K562 (cell line): ENCODE measurements around the gene EIF4E1B. TPM values are rescaled to one million over a fixed set of nuclear protein-coding genes. Genes with fewer than 3 reads are reported as not detected.

Source experiments
- ATAC-seq: fragments of 200-7000 bp; cut with Tn5 transposase; 3 replicates; pipeline ENCODE4 v1.9.1; 2020; ENCODE audit warnings: moderate library complexity
- BruUV-seq: library from RNA; stranded (reverse); fragments of 400-500 nt; replicated peaks from 2 replicates; lab custom pipeline; 2021; lab: Mats Ljungman, UMichigan
- CTCF ChIA-PET: fragments of 300-600 bp; formaldehyde crosslinking; extraction: SDS; loops from one replicate; lab custom pipeline; 2021; ENCODE audit warnings: low intra/inter-chr PET ratio; lab: Yijun Ruan, JAX
- POLR2A ChIA-PET: fragments of 300-600, 350-650 bp; sonication (Branson Sonifier 250); formaldehyde crosslinking; extraction: SDS; loops from one replicate; lab custom pipeline; 2021; ENCODE audit warnings: antibody characterized with exemption, inconsistent platforms; lab: Yijun Ruan, JAX
- DNase-seq, 4 experiments: peaks; one replicate each; pipeline versions ENCODE4 v3.0.0 to v3.0.0-alpha.2; 2011 to 2018; ENCODE audit warnings: low spot score in 3 of 4, mixed read lengths in 3 of 4; ENCODE audit errors: extremely low read depth in 1 of 4
- FAIRE-seq: peaks from 2 replicates; lab custom pipeline; 2011; peaks lifted over from hg19 to GRCh38; lab: Jason Lieb, UNC
- H2AFZ ChIP-seq: 2 replicates; pipeline ENCODE4 v1.6.0; 2011; ENCODE audit warnings: low read depth, low read length, control low read depth, inconsistent platforms
- H3K27ac ChIP-seq: fragments of 200-600 bp; 3 replicates; pipeline ENCODE4 v1.8.0; 2011; ENCODE audit warnings: low read depth, mild to moderate bottlenecking, control low read depth, inconsistent platforms, low read length, moderate library complexity, mixed read lengths; ENCODE audit errors: extremely low read depth
- H3K27me3 ChIP-seq, 2 experiments: fragments of 300-600 bp in 1 of 2; 2 replicates in 1 of 2; 3 replicates in 1 of 2; pipeline versions ENCODE4 v1.6.0 to v1.8.0; 2011; ENCODE audit warnings: inconsistent platforms in 2 of 2, low read length in 2 of 2, mild to moderate bottlenecking in 1 of 2, mixed read lengths in 1 of 2, moderate library complexity in 1 of 2; ENCODE audit not compliant: control insufficient read depth in 2 of 2, insufficient read depth in 2 of 2
- H3K36me3 ChIP-seq: fragments of 300-600 bp; 3 replicates; pipeline ENCODE4 v1.8.0; 2011; ENCODE audit warnings: mild to moderate bottlenecking, low read length, inconsistent platforms; ENCODE audit not compliant: control insufficient read depth, insufficient read depth
- H3K4me1 ChIP-seq, 2 experiments: fragments of 200-600 bp in 1 of 2; replicated peaks in 1 of 2; 2 replicates in 1 of 2; 3 replicates in 1 of 2; pipeline versions ENCODE4 v1.5.1 to v1.8.0; 2011; ENCODE audit warnings: inconsistent platforms in 2 of 2, low read length in 2 of 2, mild to moderate bottlenecking in 1 of 2, mixed read lengths in 1 of 2, moderate library complexity in 1 of 2; ENCODE audit not compliant: control insufficient read depth in 2 of 2, insufficient read depth in 2 of 2
- H3K4me2 ChIP-seq: 2 replicates; pipeline ENCODE4 v1.6.1; 2011; ENCODE audit warnings: low read length, control low read depth, inconsistent platforms, mixed read lengths; ENCODE audit not compliant: insufficient read depth
- H3K4me3 ChIP-seq: fragments of 200-600 bp; sonication (generic), shearing (Covaris generic); 2 replicates; pipeline ENCODE4 v1.5.1; 2016; ENCODE audit warnings: control low read depth, inconsistent platforms
- H3K79me2 ChIP-seq: fragments of 200-600 bp; 3 replicates; pipeline ENCODE4 v1.8.0; 2011; ENCODE audit warnings: low read length, inconsistent platforms; ENCODE audit not compliant: control insufficient read depth, insufficient read depth
- H3K9ac ChIP-seq, 2 experiments: 2 replicates each; pipeline versions ENCODE4 v1.6.0 to v1.6.1; 2011; ENCODE audit warnings: low read depth in 2 of 2, low read length in 2 of 2, control low read depth in 1 of 2, inconsistent platforms in 1 of 2, mild to moderate bottlenecking in 1 of 2, mixed read lengths in 1 of 2; ENCODE audit not compliant: insufficient read depth in 1 of 2
- H3K9me1 ChIP-seq: one replicate; pipeline ENCODE4 v1.6.0; 2011; ENCODE audit warnings: inconsistent platforms, mild to moderate bottlenecking, low read length, moderate library complexity; ENCODE audit not compliant: control insufficient read depth, insufficient read depth
- H3K9me3 ChIP-seq: replicated peaks from 2 replicates; pipeline ENCODE4 v1.5.1; 2011; ENCODE audit warnings: low read depth, low read length, inconsistent platforms; ENCODE audit not compliant: control insufficient read depth, insufficient read depth
- H4K20me1 ChIP-seq: replicated peaks from 2 replicates; pipeline ENCODE4 v1.6.1; 2011; ENCODE audit warnings: low read length, inconsistent platforms, mixed read lengths; ENCODE audit not compliant: control insufficient read depth, insufficient read depth
- RFX5 ChIP-seq: IDR thresholded peaks from 2 replicates; pipeline ENCODE4 v1.6.1; 2011; ENCODE audit warnings: low read depth, mild to moderate bottlenecking, improper control_type of control experiment, low read length
- whole genome bisulfite sequencing: fragments of 100-300 bp; shearing (Covaris generic); methylation state at CpG from one replicate; pipeline ENCODE4 v1.1.6; 2016; ENCODE audit warnings: low coverage, mixed read lengths; ENCODE audit not compliant: insufficient coverage; ENCODE audit errors: missing lambda C conversion rate; 5-methylcytosine and 5-hydroxymethylcytosine counted together
- in situ Hi-C: fragments of 300-500 bp; cut with MboI; formaldehyde crosslinking; loops from 4 replicates; pipeline ENCODE4 v1.15.0; 2018; ENCODE audit warnings: inconsistent platforms, mixed read lengths
- intact Hi-C: fragments of 100-400 bp; cut with micrococcal nuclease; formaldehyde crosslinking; loops from 2 replicates; pipeline ENCODE4 v1.14.2; 2022
- polyA plus RNA-seq, 8 experiments: library from polyadenylated mRNA; depleted of rRNA in 4 of 8; stranded (reverse) in 5 of 8; unstranded in 3 of 8; fragments of >200 nt; fragmentation: Nextera tagmentation in 2 of 8; fragmentation: Illumina TruSeq in 1 of 8; extraction: Ambion mirVana in 2 of 8; extraction: Trizol in 1 of 8; gene quantifications; 2 replicates each; pipeline versions ENCODE4 v1.2.1 to v1.2.3, GENCODE V29; 2011 to 2014; ENCODE audit warnings: inconsistent platforms in 1 of 8, missing spikeins in 1 of 8
- total RNA-seq, 7 experiments: library from RNA; depleted of rRNA in 6 of 7; stranded (reverse); fragments of >200 nt in 6 of 7; fragmentation: Illumina TruSeq in 2 of 7; extraction: Trizol in 2 of 7; gene quantifications; 2 replicates each; pipeline versions ENCODE4 v1.2.1 to v1.2.3, GENCODE V29; 2011 to 2021; ENCODE audit warnings: low replicate concordance in 1 of 7
- TF ChIP-seq, protein P1 (sequence below): fragments of 450-650 bp; IDR thresholded peaks from 2 replicates; pipeline ENCODE4 v1.6.1; 2018; ENCODE audit not compliant: partially characterized antibody

EIF4E1B gene
- total and polyA plus RNA-seq, 9 of the 15 experiments (the other 6 are each of a cell fraction or from before 2014, with no cell fraction given), result not detected

GRCh38 chr5:176677209-176677939, 46.9 kb downstream of the EIF4E1B start:
- TF ChIP-seq RFX5, result no peak
- TF ChIP-seq, protein P1, sequence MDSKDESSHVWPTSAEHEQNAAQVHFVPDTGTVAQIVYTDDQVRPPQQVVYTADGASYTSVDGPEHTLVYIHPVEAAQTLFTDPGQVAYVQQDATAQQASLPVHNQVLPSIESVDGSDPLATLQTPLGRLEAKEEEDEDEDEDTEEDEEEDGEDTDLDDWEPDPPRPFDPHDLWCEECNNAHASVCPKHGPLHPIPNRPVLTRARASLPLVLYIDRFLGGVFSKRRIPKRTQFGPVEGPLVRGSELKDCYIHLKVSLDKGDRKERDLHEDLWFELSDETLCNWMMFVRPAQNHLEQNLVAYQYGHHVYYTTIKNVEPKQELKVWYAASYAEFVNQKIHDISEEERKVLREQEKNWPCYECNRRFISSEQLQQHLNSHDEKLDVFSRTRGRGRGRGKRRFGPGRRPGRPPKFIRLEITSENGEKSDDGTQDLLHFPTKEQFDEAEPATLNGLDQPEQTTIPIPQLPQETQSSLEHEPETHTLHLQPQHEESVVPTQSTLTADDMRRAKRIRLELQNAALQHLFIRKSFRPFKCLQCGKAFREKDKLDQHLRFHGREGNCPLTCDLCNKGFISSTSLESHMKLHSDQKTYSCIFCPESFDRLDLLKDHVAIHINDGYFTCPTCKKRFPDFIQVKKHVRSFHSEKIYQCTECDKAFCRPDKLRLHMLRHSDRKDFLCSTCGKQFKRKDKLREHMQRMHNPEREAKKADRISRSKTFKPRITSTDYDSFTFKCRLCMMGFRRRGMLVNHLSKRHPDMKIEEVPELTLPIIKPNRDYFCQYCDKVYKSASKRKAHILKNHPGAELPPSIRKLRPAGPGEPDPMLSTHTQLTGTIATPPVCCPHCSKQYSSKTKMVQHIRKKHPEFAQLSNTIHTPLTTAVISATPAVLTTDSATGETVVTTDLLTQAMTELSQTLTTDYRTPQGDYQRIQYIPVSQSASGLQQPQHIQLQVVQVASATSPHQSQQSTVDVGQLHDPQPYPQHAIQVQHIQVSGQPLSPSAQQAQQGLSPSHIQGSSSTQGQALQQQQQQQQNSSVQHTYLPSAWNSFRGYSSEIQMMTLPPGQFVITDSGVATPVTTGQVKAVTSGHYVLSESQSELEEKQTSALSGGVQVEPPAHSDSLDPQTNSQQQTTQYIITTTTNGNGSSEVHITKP, result peak; percentile 17
- DNase-seq (no peak), FAIRE-seq (no peak), ATAC-seq (no peak)
- no peaks in the 10 kb centered on the region for H3K9me3 ChIP-seq
- H3K4me3 ChIP-seq, result no peak overlapping the region
- H3K9me1 ChIP-seq, result no peaks in the 10 kb centered on the region
- peak overlapping the region; percentile 84; the same call in 1 of the 2 replicates for H2AFZ ChIP-seq
- in situ Hi-C loops (no loop called here), intact Hi-C loops (no loop called here)
- H3K79me2 ChIP-seq, result no peaks in the 10 kb centered on the region
- H3K9ac ChIP-seq, result 0 out of 4 replicates have a peak overlapping the region, but pooled peaks of 1 of the 2 experiments have one; percentile 20
- 61% methylated on average over 10 of the region's 12 CpGs for WGBS
- H3K4me1 ChIP-seq, result peaks cover 18 to 35% of the 10 kb centered on the region in 2 experiments
- CTCF ChIA-PET, result no interaction called here
- BruUV-seq, result no TSS peak
- no peaks in the 10 kb centered on the region for H3K36me3 ChIP-seq
- peaks cover 13 to 27% of the 10 kb centered on the region in 2 experiments for H3K27me3 ChIP-seq
- POLR2A ChIA-PET, result interaction anchor here (0.5 to 1.7 kb wide), 4 partner anchors 17 to 366 kb away, joined by 3 to 6 read pairs (median 3); no protein-coding TSS in a partner anchor
- H4K20me1 ChIP-seq, result no peaks in the 10 kb centered on the region
- no peak overlapping the region for H3K27ac ChIP-seq
- no peak overlapping the region for H3K4me2 ChIP-seq
